HCT116 (cell line): ENCODE measurements around the gene MGME1. TPM values are rescaled to one million over a fixed set of nuclear protein-coding genes. Genes with fewer than 3 reads are reported as not detected.

Experiments used
- ATAC-seq: fragments of 200-7000 bp; cut with Tn5 transposase; 2 replicates; pipeline ENCODE4 v1.9.1; 2020; ENCODE audit warnings: mild to moderate bottlenecking, moderate library complexity
- BruUV-seq: library from RNA; stranded (reverse); fragments of 400-500 nt; replicated peaks from 2 replicates; lab custom pipeline; 2021; lab: Mats Ljungman, UMichigan
- CTCF ChIA-PET: fragments of 300-600 bp; sonication (Branson Sonifier 250); formaldehyde crosslinking; loops from one replicate; lab custom pipeline; 2021; ENCODE audit warnings: antibody characterized with exemption; lab: Charles Lee
- POLR2A ChIA-PET: fragments of 300-600, 350-600 bp; sonication (Branson Sonifier 250); formaldehyde crosslinking; loops from one replicate; lab custom pipeline; 2021; ENCODE audit warnings: antibody characterized with exemption; lab: Charles Lee
- RAD21 ChIA-PET, 2 experiments: fragments of 300-600 bp; sonication (Branson Sonifier 250); formaldehyde crosslinking; loops; one replicate each; lab custom pipeline; 2023; ENCODE audit warnings: low total read pairs in 2 of 2; ENCODE audit not compliant: uncharacterized antibody in 2 of 2, unreplicated experiment in 2 of 2, low non-redundant PET in 1 of 2; lab: Charles Lee
- DNase-seq: peaks from one replicate; pipeline ENCODE4 v3.0.0-alpha.2; 2010; ENCODE audit warnings: low read depth, low spot score
- H2AFZ ChIP-seq: fragments of 200-600 bp; shearing (Covaris generic), sonication (generic); 2 replicates; pipeline ENCODE4 v1.6.1; 2017; ENCODE audit warnings: low read depth, mixed run types, mixed read lengths, antibody characterized with exemption, low read length; ENCODE audit not compliant: poor library complexity, severe bottlenecking
- H3K27ac ChIP-seq: 2 replicates; pipeline ENCODE4 v1.5.1; 2012; ENCODE audit warnings: low read depth, low read length
- H3K27me3 ChIP-seq: fragments of 200-600 bp; sonication (generic); 2 replicates; pipeline ENCODE4 v1.6.1; 2016; ENCODE audit warnings: mixed run types, low read length, mixed read lengths; ENCODE audit not compliant: insufficient read depth
- H3K36me3 ChIP-seq, 2 experiments: fragments of 200-500 bp in 1 of 2; fragments of 200-600 bp in 1 of 2; sonication (Bioruptor generic) in 1 of 2; sonication (generic) in 1 of 2; 2 replicates each; pipeline versions ENCODE4 v1.5.1 to v1.6.1; 2014 to 2016; ENCODE audit warnings: low read length in 2 of 2, inconsistent platforms in 1 of 2, mixed read lengths in 1 of 2, mixed run types in 1 of 2; ENCODE audit not compliant: insufficient read depth in 2 of 2, control insufficient read depth in 1 of 2
- H3K4me1 ChIP-seq, 2 experiments: fragments of 200-600 bp in 1 of 2; sonication (generic) in 1 of 2; 2 replicates each; pipeline versions ENCODE4 v1.5.1 to v1.6.1; 2012 to 2017; ENCODE audit warnings: low read length in 2 of 2, inconsistent platforms in 1 of 2, mild to moderate bottlenecking in 1 of 2, mixed read lengths in 1 of 2, mixed run types in 1 of 2, moderate library complexity in 1 of 2; ENCODE audit not compliant: insufficient read depth in 2 of 2, control insufficient read depth in 1 of 2
- H3K4me2 ChIP-seq: fragments of 200-600 bp; sonication (generic); 2 replicates; pipeline ENCODE4 v1.6.1; 2017; ENCODE audit warnings: mixed run types, low read length, mixed read lengths
- H3K4me3 ChIP-seq, 2 experiments: fragments of 200-600 bp in 1 of 2; sonication (generic) in 1 of 2; replicated peaks in 1 of 2; 2 replicates each; pipeline ENCODE4 v1.5.1; 2011 to 2016; ENCODE audit warnings: low read length in 2 of 2, control low read depth in 1 of 2, low read depth in 1 of 2, mild to moderate bottlenecking in 1 of 2, mixed read lengths in 1 of 2, mixed run types in 1 of 2
- H3K79me2 ChIP-seq: fragments of 200-600 bp; sonication (generic); 2 replicates; pipeline ENCODE4 v1.6.1; 2017; ENCODE audit warnings: mild to moderate bottlenecking, mixed run types, low read length, moderate library complexity, mixed read lengths; ENCODE audit not compliant: insufficient read depth
- H3K9ac ChIP-seq: fragments of 200-600 bp; sonication (generic); 2 replicates; pipeline ENCODE4 v1.6.1; 2016; ENCODE audit warnings: low read length, mixed read lengths
- H3K9me2 ChIP-seq: fragments of 200-600 bp; sonication (generic), shearing (Covaris generic); 2 replicates; pipeline ENCODE4 v1.6.1; 2017; ENCODE audit warnings: mixed run types, mild to moderate bottlenecking, moderate library complexity; ENCODE audit not compliant: insufficient read depth
- H3K9me3 ChIP-seq, 2 experiments: fragments of 200-500 bp in 1 of 2; fragments of 200-600 bp in 1 of 2; sonication (Bioruptor generic) in 1 of 2; sonication (generic) in 1 of 2; 2 replicates each; pipeline ENCODE4 v1.6.1; 2014 to 2017; ENCODE audit warnings: low read length in 2 of 2, mixed read lengths in 2 of 2, inconsistent platforms in 1 of 2, low read depth in 1 of 2, mild to moderate bottlenecking in 1 of 2, mixed run types in 1 of 2, moderate library complexity in 1 of 2; ENCODE audit not compliant: control insufficient read depth in 1 of 2, insufficient read depth in 1 of 2
- H4K20me1 ChIP-seq: fragments of 200-600 bp; sonication (generic), shearing (Covaris generic); 2 replicates; pipeline ENCODE4 v1.6.1; 2017; ENCODE audit warnings: mixed run types, mild to moderate bottlenecking, moderate library complexity; ENCODE audit not compliant: insufficient read depth
- ATF3 ChIP-seq: IDR thresholded peaks from 2 replicates; pipeline ENCODE4 v1.6.1; 2012
- CBX3 ChIP-seq: IDR thresholded peaks from 2 replicates; pipeline ENCODE4 v1.6.1; 2012; ENCODE audit warnings: low read depth
- CEBPB ChIP-seq: IDR thresholded peaks from 2 replicates; pipeline ENCODE4 v1.6.1; 2012; ENCODE audit warnings: low read depth
- CTCF ChIP-seq, 3 experiments: fragments of 200-600 bp in 1 of 3; sonication (generic) in 1 of 3; IDR thresholded peaks in 2 of 3; conservative IDR thresholded peaks in 1 of 3; 2 replicates each; pipeline ENCODE4 v1.5.1; 2012 to 2017; ENCODE audit warnings: low read depth in 2 of 3, low read length in 2 of 3, antibody characterized with exemption in 1 of 3, borderline replicate concordance in 1 of 3, control low read depth in 1 of 3, mild to moderate bottlenecking in 1 of 3, mixed read lengths in 1 of 3, mixed run types in 1 of 3, moderate library complexity in 1 of 3; ENCODE audit not compliant: insufficient read depth in 1 of 3
- EGR1 ChIP-seq: IDR thresholded peaks from 2 replicates; pipeline ENCODE4 v1.6.1; 2012; ENCODE audit warnings: low read depth
- EZH2 ChIP-seq: fragments of 200-600 bp; sonication (generic); IDR thresholded peaks from 2 replicates; pipeline ENCODE4 v1.6.1; 2017; ENCODE audit warnings: antibody characterized with exemption, mixed run types
- EZH2phosphoT487 ChIP-seq: fragments of 200-600 bp; IDR thresholded peaks from 2 replicates; pipeline ENCODE4 v1.6.1; 2018; ENCODE audit warnings: antibody characterized with exemption, borderline replicate concordance
- FOSL1 ChIP-seq: IDR thresholded peaks from 2 replicates; pipeline ENCODE4 v1.6.1; 2012; ENCODE audit warnings: low read depth
- JUND ChIP-seq: IDR thresholded peaks from 2 replicates; pipeline ENCODE4 v1.6.1; 2012
- POLR2A ChIP-seq: IDR thresholded peaks from 2 replicates; pipeline ENCODE4 v1.7.0; 2011; ENCODE audit warnings: borderline replicate concordance; ENCODE audit not compliant: insufficient read depth, insufficient read length; ENCODE audit errors: extremely low read depth
- POLR2AphosphoS5 ChIP-seq: IDR thresholded peaks from 2 replicates; pipeline ENCODE4 v1.6.1; 2011; ENCODE audit warnings: mild to moderate bottlenecking, low read depth, low read length, moderate library complexity
- RAD21 ChIP-seq: IDR thresholded peaks from 2 replicates; pipeline ENCODE4 v1.6.1; 2012; ENCODE audit warnings: low read depth, mild to moderate bottlenecking
- SIN3A ChIP-seq: IDR thresholded peaks from 2 replicates; pipeline ENCODE4 v1.6.1; 2012; ENCODE audit warnings: low read depth
- SRF ChIP-seq: IDR thresholded peaks from 2 replicates; pipeline ENCODE4 v1.6.1; 2012; ENCODE audit warnings: low read depth
- YY1 ChIP-seq: IDR thresholded peaks from 2 replicates; pipeline ENCODE4 v1.6.1; 2011; ENCODE audit warnings: low read length, low read depth, moderate library complexity, mild to moderate bottlenecking; ENCODE audit not compliant: insufficient replicate concordance; ENCODE audit errors: extremely low read depth
- ZFX ChIP-seq: fragments of 450-650 bp; IDR thresholded peaks from 2 replicates; pipeline ENCODE4 v1.6.1; 2017
- intact Hi-C: fragments of 100-400 bp; cut with micrococcal nuclease; formaldehyde crosslinking; loops from 2 replicates; pipeline ENCODE4 v1.10.0; 2022
- total RNA-seq: library from RNA; stranded (reverse); gene quantifications from one replicate; pipeline ENCODE4 v1.2.1, GENCODE V29; 2021; ENCODE audit not compliant: unreplicated experiment

MGME1 gene
- total RNA-seq, 1 experiment from 2014 or later: 37.1 TPM

- intact Hi-C loops: no loop called here
- Histone ChIP-seq H3K27ac (no peak overlapping the region), H3K9me2 (no peaks in the 10 kb centered on the region), H3K4me1 (no peaks in the 10 kb centered on the region), H3K4me3 (no peak overlapping the region), H3K9ac (no peak overlapping the region), H3K36me3 (no peaks in the 10 kb centered on the region), H3K27me3 (no peaks in the 10 kb centered on the region), H4K20me1 (no peaks in the 10 kb centered on the region), H3K4me2 (no peak overlapping the region), H3K79me2 (no peaks in the 10 kb centered on the region), H3K9me3 (no peaks in the 10 kb centered on the region), H2AFZ (no peak overlapping the region)
- ChIA-PET RAD21 (no interaction called here), CTCF (no interaction called here), POLR2A (no interaction called here)
- no peak for DNase-seq
- ATAC-seq: no peak
- TF ChIP-seq FOSL1: no peak
- no peak for TF ChIP-seq JUND
- no peak for TF ChIP-seq POLR2A
- no TSS peak for BruUV-seq
Observed at GRCh38 chr20:17934141-17934862, 34.5 kb upstream of the MGME1 start.

GRCh38 chr20:17935186-17935585 is 33.6 kb upstream of the MGME1 start:
- Histone ChIP-seq H3K27me3 (no peaks in the 10 kb centered on the region), H3K79me2 (no peaks in the 10 kb centered on the region), H3K4me2 (no peak overlapping the region), H3K36me3 (no peaks in the 10 kb centered on the region), H3K9me3 (no peaks in the 10 kb centered on the region), H3K9me2 (no peaks in the 10 kb centered on the region), H4K20me1 (peaks cover 4% of the 10 kb centered on the region; the same call in 1 of the 2 replicates), H3K4me1 (peaks cover 0 to 8% of the 10 kb centered on the region in 2 experiments; a peak in 1 of 4 replicates), H2AFZ (no peak overlapping the region), H3K9ac (no peak overlapping the region), H3K4me3 (no peak overlapping the region), H3K27ac (no peak overlapping the region)
- intact Hi-C loops: loop anchor here (5.0 kb wide), 1 partner anchor 398 kb away; no protein-coding TSS in a partner anchor
- ChIA-PET CTCF (interaction anchor here (1.1 kb wide), 1 partner anchor 253 kb away, joined by 3 read pairs; the partner anchor contains the start of gene RRBP1), POLR2A (no interaction called here), RAD21 (no interaction called here)
- DNase-seq: no peak
- ATAC-seq: no peak
- BruUV-seq: no TSS peak
- no peak for TF ChIP-seq SIN3A
- TF ChIP-seq JUND: no peak
- no peak for TF ChIP-seq CEBPB
- TF ChIP-seq EGR1: no peak
- no peak for TF ChIP-seq EZH2
- no peak for TF ChIP-seq RAD21
- no peak for TF ChIP-seq YY1
- no peak for TF ChIP-seq ZFX
- TF ChIP-seq EZH2phosphoT487: no peak
- no peak for TF ChIP-seq CBX3
- no peak for TF ChIP-seq POLR2A
- no peak for TF ChIP-seq CTCF (IDR thresholded peaks at IDR 0.05 in 2 of 3, conservative IDR thresholded peaks at IDR 0.05 in 1 of 3; ENCODE audit: borderline replicate concordance in 1 of 3, insufficient read depth in 1 of 3, low read depth in 2 of 3, low read length in 2 of 3)
- TF ChIP-seq ATF3: no peak
- TF ChIP-seq POLR2AphosphoS5: no peak
- no peak for TF ChIP-seq SRF
